NCI-H345 treated with DMSO at 0.1 percent for 48 hours (cell line): ENCODE measurements around the gene CHST13.

Experiments
- DNase-seq: peaks from one replicate; lab custom pipeline; 2025; ENCODE audit not compliant: unreplicated experiment; lab: John Stamatoyannopoulos, UW

CHST13 gene

DNA sequence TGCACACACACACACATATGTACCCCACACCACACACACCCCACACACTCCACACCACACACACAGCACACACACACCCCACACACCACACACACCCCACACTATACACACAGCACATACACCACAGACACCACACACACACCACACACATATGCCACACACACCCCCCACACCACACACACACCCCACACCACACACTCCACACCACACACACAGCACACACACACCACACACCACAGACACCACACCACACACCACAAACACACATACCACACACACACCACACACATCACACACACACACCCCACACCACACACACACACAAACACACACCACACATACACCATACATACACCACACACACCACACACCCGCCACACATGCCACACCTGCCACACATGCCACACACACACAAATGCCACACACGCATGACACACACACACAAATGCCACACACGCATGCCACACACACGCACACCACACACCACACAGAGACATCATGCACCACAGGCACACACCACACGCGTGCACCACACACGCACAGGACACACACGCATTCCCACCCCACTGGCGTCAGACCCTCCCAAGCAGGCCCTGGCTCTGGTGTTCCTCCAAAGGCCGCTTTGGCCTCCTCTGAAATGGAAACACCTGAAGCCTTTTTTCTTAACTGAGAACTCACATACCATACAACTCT is 15.7 kb downstream of the CHST13 start:
- DNase-seq = no peak

DNA sequence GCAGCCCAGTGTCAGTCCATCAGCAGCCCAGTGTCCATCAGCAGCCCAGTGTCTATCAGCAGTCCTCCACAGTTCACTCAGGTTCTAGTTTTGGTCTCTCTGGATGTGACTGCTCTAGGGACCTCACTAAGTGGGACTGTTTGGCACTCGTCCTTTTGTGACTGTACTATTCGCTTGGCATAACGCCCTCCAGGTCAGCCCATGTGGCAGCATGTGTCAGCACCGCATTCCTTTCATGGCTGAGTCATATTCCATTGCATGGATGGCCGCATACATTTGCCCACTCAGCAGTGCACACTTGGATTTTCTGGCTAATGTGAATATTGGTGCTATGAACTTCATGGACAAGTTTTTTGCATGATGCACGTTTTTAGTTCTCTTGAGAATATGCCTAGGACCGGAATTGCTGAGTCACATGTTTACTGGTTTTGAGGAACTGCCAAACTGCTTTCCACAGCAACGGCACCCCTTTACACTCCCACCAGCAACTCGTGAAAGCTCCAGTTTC is 16.4 kb downstream of the CHST13 start:
- DNase-seq = no peak

- DNase-seq = no peak
These were observed 17.1 kb downstream of the CHST13 start for GRCh38 chr3:126540951-126541627.

DNA sequence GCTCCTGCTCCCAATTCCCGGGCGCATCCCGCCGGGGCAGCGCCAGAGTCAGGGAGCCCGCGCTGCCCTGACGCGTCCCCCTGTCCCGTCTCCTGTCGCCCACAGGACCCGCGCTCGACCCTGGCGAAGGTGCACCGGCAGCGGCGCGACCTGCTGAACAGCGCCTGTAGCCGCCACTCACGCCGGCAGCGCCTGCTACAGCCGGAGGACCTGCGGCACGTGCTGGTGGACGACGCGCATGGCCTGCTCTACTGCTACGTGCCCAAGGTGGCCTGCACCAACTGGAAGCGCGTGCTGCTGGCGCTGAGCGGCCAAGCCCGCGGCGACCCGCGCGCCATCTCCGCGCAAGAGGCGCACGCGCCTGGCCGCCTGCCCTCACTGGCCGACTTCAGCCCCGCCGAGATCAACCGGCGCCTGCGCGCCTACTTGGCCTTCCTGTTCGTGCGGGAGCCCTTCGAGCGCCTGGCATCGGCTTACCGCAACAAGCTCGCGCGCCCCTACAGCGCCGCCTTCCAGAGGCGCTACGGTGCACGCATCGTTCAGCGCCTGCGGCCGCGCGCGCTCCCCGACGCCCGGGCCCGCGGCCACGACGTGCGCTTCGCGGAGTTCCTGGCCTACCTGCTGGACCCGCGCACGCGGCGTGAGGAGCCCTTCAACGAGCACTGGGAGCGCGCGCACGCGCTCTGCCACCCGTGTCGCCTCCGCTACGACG is 17.8 kb downstream of the CHST13 start:
- no peak for DNase-seq

- DNase-seq = no peak
These were observed 18.6 kb downstream of the CHST13 start for GRCh38 chr3:126542340-126543241.

GRCh38 chr3:126543457-126544061 is 19.6 kb downstream of the CHST13 start:
- DNase-seq = no peak

DNA sequence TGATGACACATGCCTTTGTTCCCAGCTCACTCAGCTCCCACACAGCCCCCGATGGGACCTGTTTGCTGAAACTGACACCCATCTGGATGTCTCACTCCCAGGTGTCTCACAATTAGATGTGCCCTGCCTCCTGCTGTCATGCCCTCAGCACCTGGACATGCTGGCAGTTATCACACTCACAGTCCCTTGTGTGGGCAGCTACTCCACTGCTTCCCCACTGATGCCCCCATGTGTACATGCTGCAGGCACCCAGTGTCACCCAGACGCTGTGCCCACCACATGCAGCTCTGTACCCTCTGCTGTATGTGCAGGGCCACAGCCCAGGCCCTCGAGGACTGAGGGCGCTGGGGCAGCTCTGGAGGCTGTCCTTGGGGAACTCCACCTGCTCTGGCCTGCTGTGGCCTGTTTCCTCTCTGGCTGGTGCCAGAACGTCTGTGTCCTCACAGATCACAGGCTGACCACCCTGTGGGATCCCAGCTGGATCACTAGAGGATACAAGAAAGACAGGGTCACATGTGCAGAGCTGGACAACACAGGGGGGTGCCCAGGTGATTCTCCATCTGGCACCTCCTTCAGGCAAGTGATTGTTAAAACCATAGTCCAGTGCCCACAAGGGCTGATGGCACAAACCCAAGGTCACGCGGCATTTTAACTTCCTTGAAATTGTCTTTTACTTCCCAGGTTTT is 20.8 kb downstream of the CHST13 start:
- DNase-seq = no peak

GRCh38 chr3:126545544-126545943 is 21.6 kb downstream of the CHST13 start:
- no peak for DNase-seq

GRCh38 chr3:126546013-126546412 is 22.1 kb downstream of the CHST13 start:
- DNase-seq = no peak

- DNase-seq = no peak
These were observed 22.7 kb downstream of the CHST13 start for GRCh38 chr3:126546549-126547239.

GRCh38 chr3:126547721-126548120 is 23.8 kb downstream of the CHST13 start:
- no peak for DNase-seq

- DNase-seq = no peak
These were observed 24.9 kb downstream of the CHST13 start for GRCh38 chr3:126548556-126549466.

GRCh38 chr3:126549861-126550487 is 26.0 kb downstream of the CHST13 start:
- no peak for DNase-seq

- DNase-seq = no peak
These were observed 26.6 kb downstream of the CHST13 start for GRCh38 chr3:126550488-126551051.

- DNase-seq = no peak
These were observed 27.3 kb downstream of the CHST13 start for GRCh38 chr3:126551121-126551838.

GRCh38 chr3:126551839-126552687 is 28.1 kb downstream of the CHST13 start:
- DNase-seq = no peak
